WTC11 (cell line): ENCODE data around the gene MEIKIN. TPM values are rescaled to one million over a fixed set of nuclear protein-coding genes. Genes with fewer than 3 reads are reported as not detected.

Experiments used
- ATAC-seq: fragments of 200-7000 bp; cut with Tn5 transposase; 2 replicates; pipeline ENCODE4 v1.10.0; 2021; ENCODE audit warnings: mild to moderate bottlenecking, moderate library complexity
- CTCF ChIA-PET: fragments of 300-600 bp; sonication (Branson Sonifier 250); formaldehyde crosslinking; loops from one replicate; lab custom pipeline; 2021; ENCODE audit warnings: antibody characterized with exemption; lab: Charles Lee
- POLR2A ChIA-PET: fragments of 350-600 bp; sonication (Branson Sonifier 250); formaldehyde crosslinking; loops from one replicate; lab custom pipeline; 2021; ENCODE audit warnings: antibody characterized with exemption; lab: Charles Lee
- DNase-seq: peaks from one replicate; pipeline ENCODE4 v3.0.0; 2021; ENCODE audit warnings: low spot score
- H3K27ac Mint-ChIP-seq: 2 replicates; pipeline ENCODE4 v1.8.0; 2021; ENCODE audit warnings: mixed read lengths
- H3K27me3 Mint-ChIP-seq: 2 replicates; pipeline ENCODE4 v1.8.0; 2021; ENCODE audit warnings: low read depth, mild to moderate bottlenecking, moderate library complexity, mixed read lengths
- H3K36me3 Mint-ChIP-seq: 2 replicates; pipeline ENCODE4 v1.8.0; 2021; ENCODE audit warnings: mixed read lengths
- H3K4me1 Mint-ChIP-seq: 2 replicates; pipeline ENCODE4 v1.8.0; 2022; ENCODE audit warnings: mixed read lengths
- H3K4me3 Mint-ChIP-seq: 2 replicates; pipeline ENCODE4 v1.8.0; 2021; ENCODE audit warnings: mild to moderate bottlenecking, moderate library complexity, mixed read lengths
- H3K9me3 Mint-ChIP-seq: 2 replicates; pipeline ENCODE4 v1.8.0; 2021; ENCODE audit warnings: mixed read lengths
- GTF2I ChIP-seq: fragments of 250-450 bp; sonication (Bioruptor Pico); conservative IDR thresholded peaks from 2 replicates; pipeline ENCODE4 v1.4.0; 2021; ENCODE audit warnings: mild to moderate bottlenecking
- NFYB ChIP-seq: sonication (generic); formaldehyde crosslinking; conservative IDR thresholded peaks from 2 replicates; pipeline ENCODE4 v1.8.0; 2022; ENCODE audit warnings: low read depth, missing genetic modification reagents
- NR1H2 ChIP-seq: sonication (generic); formaldehyde crosslinking; IDR thresholded peaks from 2 replicates; pipeline ENCODE4 v1.9.0; 2021; ENCODE audit warnings: mild to moderate bottlenecking, moderate library complexity, missing genetic modification reagents
- NR2C2 ChIP-seq: sonication (generic); formaldehyde crosslinking; IDR thresholded peaks from 2 replicates; pipeline ENCODE4 v1.8.0; 2022; ENCODE audit warnings: mild to moderate bottlenecking, missing genetic modification reagents
- OVOL2 ChIP-seq: fragments of 250-450 bp; sonication (Bioruptor Pico); IDR thresholded peaks from 2 replicates; pipeline ENCODE4 v1.9.0; 2021; ENCODE audit warnings: mild to moderate bottlenecking, borderline replicate concordance
- PRRX2 ChIP-seq: fragments of 250-450 bp; sonication (Bioruptor Pico); IDR thresholded peaks from 2 replicates; pipeline ENCODE4 v1.8.0; 2021; ENCODE audit warnings: mild to moderate bottlenecking
- RORB ChIP-seq: fragments of 250-450 bp; sonication (Bioruptor Pico); IDR thresholded peaks from 2 replicates; pipeline ENCODE4 v1.9.0; 2021; ENCODE audit warnings: mild to moderate bottlenecking
- TCF7 ChIP-seq: sonication (generic); formaldehyde crosslinking; IDR thresholded peaks from 2 replicates; pipeline ENCODE4 v1.8.0; 2022; ENCODE audit warnings: mild to moderate bottlenecking, low read depth, missing genetic modification reagents, moderate library complexity
- ZNF121 ChIP-seq: sonication (generic); formaldehyde crosslinking; IDR thresholded peaks from 2 replicates; pipeline ENCODE4 v1.8.0; 2023; ENCODE audit warnings: missing genetic modification reagents
- ZNF219 ChIP-seq: sonication (generic); formaldehyde crosslinking; IDR thresholded peaks from 2 replicates; pipeline ENCODE4 v1.8.0; 2023; ENCODE audit warnings: missing genetic modification reagents, mild to moderate bottlenecking, borderline replicate concordance
- ZNF232 ChIP-seq: sonication (generic); formaldehyde crosslinking; IDR thresholded peaks from 2 replicates; pipeline ENCODE4 v1.8.0; 2022; ENCODE audit warnings: mild to moderate bottlenecking, missing genetic modification reagents
- ZNF263 ChIP-seq: sonication (generic); formaldehyde crosslinking; IDR thresholded peaks from 2 replicates; pipeline ENCODE4 v1.8.1; 2022; ENCODE audit warnings: low read depth, mild to moderate bottlenecking, moderate library complexity, missing genetic modification reagents
- total RNA-seq: library from RNA; stranded (reverse); gene quantifications from 3 replicates; pipeline ENCODE4 v1.2.3, GENCODE V29; 2021
- TF ChIP-seq, protein P1 (sequence below): sonication (generic); formaldehyde crosslinking; IDR thresholded peaks from 2 replicates; pipeline ENCODE4 v1.8.0; 2023; ENCODE audit warnings: missing genetic modification reagents
- TF ChIP-seq, protein P2 (sequence below): sonication (generic); formaldehyde crosslinking; IDR thresholded peaks from 2 replicates; pipeline ENCODE4 v1.8.1; 2023; ENCODE audit warnings: mild to moderate bottlenecking, moderate library complexity, missing genetic modification reagents
- TF ChIP-seq, protein P3 (sequence below): sonication (generic); formaldehyde crosslinking; IDR thresholded peaks from 2 replicates; pipeline ENCODE4 v1.8.1; 2022; ENCODE audit warnings: missing genetic modification reagents, borderline replicate concordance
- TF ChIP-seq, protein P4 (sequence below): sonication (generic); formaldehyde crosslinking; IDR thresholded peaks from 2 replicates; pipeline ENCODE4 v1.8.0; 2022; ENCODE audit warnings: mild to moderate bottlenecking, missing genetic modification reagents
- TF ChIP-seq, protein P5 (sequence below): sonication (generic); formaldehyde crosslinking; IDR thresholded peaks from 2 replicates; pipeline ENCODE4 v1.8.0; 2022; ENCODE audit warnings: missing genetic modification reagents
- TF ChIP-seq, protein P6 (sequence below): sonication (generic); formaldehyde crosslinking; IDR thresholded peaks from 2 replicates; pipeline ENCODE4 v1.8.0; 2022; ENCODE audit warnings: mild to moderate bottlenecking, missing genetic modification reagents

Gene MEIKIN
- total RNA-seq, 1 experiment from 2014 or later = not detected

DNA sequence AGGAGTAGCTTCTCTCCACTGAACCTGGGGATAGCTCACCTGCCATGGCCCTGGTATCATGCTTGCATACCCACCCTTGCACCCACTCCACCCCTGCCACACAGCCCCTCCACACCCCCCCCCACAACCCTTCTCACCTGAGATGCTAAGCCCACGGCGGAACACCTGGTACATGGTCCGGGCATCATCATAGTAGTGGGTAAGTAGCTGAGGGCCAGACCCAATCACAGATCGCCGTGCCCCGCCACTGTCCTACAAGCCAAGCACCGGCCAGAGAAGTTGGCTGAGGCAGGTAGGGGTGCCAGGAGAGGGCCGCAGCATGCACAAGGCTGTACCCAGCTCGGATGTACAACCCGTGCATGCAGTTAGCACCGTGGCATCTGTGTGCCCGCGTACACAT lies 45.3 kb upstream of the MEIKIN start:
- CTCF ChIA-PET = interaction anchor here (2.4 kb wide), 1 partner anchor 12 kb away, joined by 11 read pairs; no protein-coding TSS in a partner anchor
- TF ChIP-seq NFYB (CRISPR knock-in tag) (no peak), NR1H2 (CRISPR knock-in tag) (no peak), NR2C2 (CRISPR knock-in tag) (no peak), RORB (CRISPR knock-in tag) (no peak), GTF2I (CRISPR knock-in tag) (no peak), ZNF232 (no peak)
- TF ChIP-seq, protein P1, sequence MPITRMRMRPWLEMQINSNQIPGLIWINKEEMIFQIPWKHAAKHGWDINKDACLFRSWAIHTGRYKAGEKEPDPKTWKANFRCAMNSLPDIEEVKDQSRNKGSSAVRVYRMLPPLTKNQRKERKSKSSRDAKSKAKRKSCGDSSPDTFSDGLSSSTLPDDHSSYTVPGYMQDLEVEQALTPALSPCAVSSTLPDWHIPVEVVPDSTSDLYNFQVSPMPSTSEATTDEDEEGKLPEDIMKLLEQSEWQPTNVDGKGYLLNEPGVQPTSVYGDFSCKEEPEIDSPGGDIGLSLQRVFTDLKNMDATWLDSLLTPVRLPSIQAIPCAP (CRISPR knock-in tag) = no peak
- TF ChIP-seq, protein P2, sequence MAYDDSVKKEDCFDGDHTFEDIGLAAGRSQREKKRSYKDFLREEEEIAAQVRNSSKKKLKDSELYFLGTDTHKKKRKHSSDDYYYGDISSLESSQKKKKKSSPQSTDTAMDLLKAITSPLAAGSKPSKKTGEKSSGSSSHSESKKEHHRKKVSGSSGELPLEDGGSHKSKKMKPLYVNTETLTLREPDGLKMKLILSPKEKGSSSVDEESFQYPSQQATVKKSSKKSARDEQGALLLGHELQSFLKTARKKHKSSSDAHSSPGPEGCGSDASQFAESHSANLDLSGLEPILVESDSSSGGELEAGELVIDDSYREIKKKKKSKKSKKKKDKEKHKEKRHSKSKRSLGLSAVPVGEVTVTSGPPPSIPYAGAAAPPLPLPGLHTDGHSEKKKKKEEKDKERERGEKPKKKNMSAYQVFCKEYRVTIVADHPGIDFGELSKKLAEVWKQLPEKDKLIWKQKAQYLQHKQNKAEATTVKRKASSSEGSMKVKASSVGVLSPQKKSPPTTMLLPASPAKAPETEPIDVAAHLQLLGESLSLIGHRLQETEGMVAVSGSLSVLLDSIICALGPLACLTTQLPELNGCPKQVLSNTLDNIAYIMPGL (CRISPR knock-in tag) = no peak
- TF ChIP-seq, protein P3, sequence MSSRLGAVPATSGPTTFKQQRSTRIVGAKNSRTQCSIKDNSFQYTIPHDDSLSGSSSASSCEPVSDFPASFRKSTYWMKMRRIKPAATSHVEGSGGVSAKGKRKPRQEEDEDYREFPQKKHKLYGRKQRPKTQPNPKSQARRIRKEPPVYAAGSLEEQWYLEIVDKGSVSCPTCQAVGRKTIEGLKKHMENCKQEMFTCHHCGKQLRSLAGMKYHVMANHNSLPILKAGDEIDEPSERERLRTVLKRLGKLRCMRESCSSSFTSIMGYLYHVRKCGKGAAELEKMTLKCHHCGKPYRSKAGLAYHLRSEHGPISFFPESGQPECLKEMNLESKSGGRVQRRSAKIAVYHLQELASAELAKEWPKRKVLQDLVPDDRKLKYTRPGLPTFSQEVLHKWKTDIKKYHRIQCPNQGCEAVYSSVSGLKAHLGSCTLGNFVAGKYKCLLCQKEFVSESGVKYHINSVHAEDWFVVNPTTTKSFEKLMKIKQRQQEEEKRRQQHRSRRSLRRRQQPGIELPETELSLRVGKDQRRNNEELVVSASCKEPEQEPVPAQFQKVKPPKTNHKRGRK = no peak
- TF ChIP-seq, all 79 proteins: peak for 0

DNA sequence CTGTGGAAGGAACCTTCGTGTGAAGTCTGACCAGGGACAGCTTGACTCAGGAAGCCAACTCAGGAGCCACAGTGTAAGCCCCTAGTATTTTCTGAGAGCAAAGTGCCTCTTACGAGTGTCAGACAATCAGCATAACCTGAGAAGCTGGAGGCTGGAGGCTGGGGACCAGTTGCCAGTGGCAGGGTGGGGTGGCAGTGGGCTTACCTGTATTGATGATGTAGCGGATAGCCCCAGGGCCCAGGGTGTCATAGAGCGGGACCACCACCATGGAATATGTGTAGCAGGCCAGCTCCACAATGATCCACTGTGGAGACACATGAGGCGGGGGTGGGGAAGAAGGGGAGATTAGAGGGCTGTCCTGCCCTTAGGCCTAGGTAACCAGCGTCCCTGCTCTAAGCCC lies 43.1 kb upstream of the MEIKIN start:
- no peak overlapping the region for H3K27ac Mint-ChIP-seq

More for the DNA sequence above, 45.3 kb upstream of the MEIKIN start:
- DNase-seq (no peak), ATAC-seq (no peak)
- Mint-ChIP-seq H3K36me3 (no peaks in the 10 kb centered on the region), H3K27ac (no peak overlapping the region), H3K27me3 (no peaks in the 10 kb centered on the region; the same call in 1 of the 2 replicates), H3K4me3 (no peak overlapping the region), H3K9me3 (no peaks in the 10 kb centered on the region), H3K4me1 (peaks cover 19% of the 10 kb centered on the region)
- POLR2A ChIA-PET = no interaction called here

DNA sequence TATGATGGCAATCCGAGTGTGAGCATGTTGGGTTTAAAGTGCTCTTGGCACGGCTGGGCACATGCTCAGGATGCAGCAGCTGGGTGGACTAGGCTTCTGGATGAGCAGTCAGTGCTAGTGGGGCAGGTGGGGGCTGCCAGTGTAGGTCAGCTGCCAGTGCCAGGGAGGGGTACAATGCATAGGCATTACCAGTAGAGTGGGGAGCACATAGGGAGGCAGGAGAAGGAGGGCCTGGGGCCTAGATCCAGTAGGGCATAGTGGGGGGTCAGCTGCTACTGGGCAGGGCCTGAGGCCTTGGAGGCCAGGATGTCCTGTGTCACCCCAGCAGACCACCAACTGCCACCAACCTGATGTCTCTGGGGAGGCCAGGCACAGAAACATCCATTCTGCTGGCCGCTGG lies 41.8 kb upstream of the MEIKIN start:
- POLR2A ChIA-PET = no interaction called here

More for the DNA sequence above, 43.1 kb upstream of the MEIKIN start:
- Mint-ChIP-seq H3K4me1 (peaks cover 11% of the 10 kb centered on the region), H3K4me3 (no peak overlapping the region), H3K27me3 (no peaks in the 10 kb centered on the region; the same call in 1 of the 2 replicates), H3K36me3 (no peaks in the 10 kb centered on the region), H3K9me3 (no peaks in the 10 kb centered on the region)
- no peak for TF ChIP-seq OVOL2 (CRISPR knock-in tag)
- no peak for TF ChIP-seq ZNF121 (CRISPR knock-in tag)
- TF ChIP-seq, protein P4, sequence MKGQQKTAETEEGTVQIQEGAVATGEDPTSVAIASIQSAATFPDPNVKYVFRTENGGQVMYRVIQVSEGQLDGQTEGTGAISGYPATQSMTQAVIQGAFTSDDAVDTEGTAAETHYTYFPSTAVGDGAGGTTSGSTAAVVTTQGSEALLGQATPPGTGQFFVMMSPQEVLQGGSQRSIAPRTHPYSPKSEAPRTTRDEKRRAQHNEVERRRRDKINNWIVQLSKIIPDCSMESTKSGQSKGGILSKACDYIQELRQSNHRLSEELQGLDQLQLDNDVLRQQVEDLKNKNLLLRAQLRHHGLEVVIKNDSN = no peak
- TF ChIP-seq ZNF263 = no peak
- POLR2A ChIA-PET = no interaction called here
- CTCF ChIA-PET = no interaction called here
- ATAC-seq (no peak), DNase-seq (no peak)

More for the DNA sequence above, 41.8 kb upstream of the MEIKIN start:
- H3K27me3 Mint-ChIP-seq = no peaks in the 10 kb centered on the region; the same call in 1 of the 2 replicates
- TF ChIP-seq, protein P2 (CRISPR knock-in tag) = no peak
- TF ChIP-seq TCF7 (no peak), ZNF263 (no peak), PRRX2 (CRISPR knock-in tag) (no peak), ZNF219 (CRISPR knock-in tag) (no peak)
- TF ChIP-seq, protein P5, sequence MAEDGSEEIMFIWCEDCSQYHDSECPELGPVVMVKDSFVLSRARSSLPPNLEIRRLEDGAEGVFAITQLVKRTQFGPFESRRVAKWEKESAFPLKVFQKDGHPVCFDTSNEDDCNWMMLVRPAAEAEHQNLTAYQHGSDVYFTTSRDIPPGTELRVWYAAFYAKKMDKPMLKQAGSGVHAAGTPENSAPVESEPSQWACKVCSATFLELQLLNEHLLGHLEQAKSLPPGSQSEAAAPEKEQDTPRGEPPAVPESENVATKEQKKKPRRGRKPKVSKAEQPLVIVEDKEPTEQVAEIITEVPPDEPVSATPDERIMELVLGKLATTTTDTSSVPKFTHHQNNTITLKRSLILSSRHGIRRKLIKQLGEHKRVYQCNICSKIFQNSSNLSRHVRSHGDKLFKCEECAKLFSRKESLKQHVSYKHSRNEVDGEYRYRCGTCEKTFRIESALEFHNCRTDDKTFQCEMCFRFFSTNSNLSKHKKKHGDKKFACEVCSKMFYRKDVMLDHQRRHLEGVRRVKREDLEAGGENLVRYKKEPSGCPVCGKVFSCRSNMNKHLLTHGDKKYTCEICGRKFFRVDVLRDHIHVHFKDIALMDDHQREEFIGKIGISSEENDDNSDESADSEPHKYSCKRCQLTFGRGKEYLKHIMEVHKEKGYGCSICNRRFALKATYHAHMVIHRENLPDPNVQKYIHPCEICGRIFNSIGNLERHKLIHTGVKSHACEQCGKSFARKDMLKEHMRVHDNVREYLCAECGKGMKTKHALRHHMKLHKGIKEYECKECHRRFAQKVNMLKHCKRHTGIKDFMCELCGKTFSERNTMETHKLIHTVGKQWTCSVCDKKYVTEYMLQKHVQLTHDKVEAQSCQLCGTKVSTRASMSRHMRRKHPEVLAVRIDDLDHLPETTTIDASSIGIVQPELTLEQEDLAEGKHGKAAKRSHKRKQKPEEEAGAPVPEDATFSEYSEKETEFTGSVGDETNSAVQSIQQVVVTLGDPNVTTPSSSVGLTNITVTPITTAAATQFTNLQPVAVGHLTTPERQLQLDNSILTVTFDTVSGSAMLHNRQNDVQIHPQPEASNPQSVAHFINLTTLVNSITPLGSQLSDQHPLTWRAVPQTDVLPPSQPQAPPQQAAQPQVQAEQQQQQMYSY (CRISPR knock-in tag) = no peak
- TF ChIP-seq, protein P1 (CRISPR knock-in tag) = no peak
- TF ChIP-seq, protein P6, sequence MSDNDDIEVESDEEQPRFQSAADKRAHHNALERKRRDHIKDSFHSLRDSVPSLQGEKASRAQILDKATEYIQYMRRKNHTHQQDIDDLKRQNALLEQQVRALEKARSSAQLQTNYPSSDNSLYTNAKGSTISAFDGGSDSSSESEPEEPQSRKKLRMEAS = no peak
- TF ChIP-seq, protein P4 = no peak
- TF ChIP-seq, all 79 proteins: peak for 0
- peaks cover 7% of the 10 kb centered on the region for H3K4me1 Mint-ChIP-seq
- no peaks in the 10 kb centered on the region for H3K36me3 Mint-ChIP-seq
- H3K4me3 Mint-ChIP-seq = no peak overlapping the region
- DNase-seq = no peak
- CTCF ChIA-PET = no interaction called here
- H3K27ac Mint-ChIP-seq = no peak overlapping the region
- H3K9me3 Mint-ChIP-seq = no peaks in the 10 kb centered on the region
- ATAC-seq = no peak
